Measurements from ENCODE around the gene NEK11.
A peak's percentile ranks its signal among the peaks of the same experiment; 100 is the strongest.

NEK11 gene

GRCh38 chr3:131072099-131072559 lies 45.5 kb downstream of the NEK11 start:
- no peak for TF ChIP-seq CTCF (conservative IDR thresholded peaks at IDR 0.05; ENCODE audit: low read length)
- peak; percentile 19 for DNase-seq (ENCODE audit: low read depth)
- H3K4me3 ChIP-seq (ENCODE audit: low read length), result no peak overlapping the region

- H3K4me3 ChIP-seq (ENCODE audit: low read length), result no peak overlapping the region
- peak; percentile 50 for DNase-seq (ENCODE audit: low read depth)
- no peak for TF ChIP-seq CTCF (conservative IDR thresholded peaks at IDR 0.05; ENCODE audit: low read length)
Observed at GRCh38 chr3:131072845-131073244, 46.2 kb downstream of the NEK11 start.

GRCh38 chr3:131075632-131076328 lies 49.1 kb downstream of the NEK11 start:
- DNase-seq (ENCODE audit: low read depth), result no peak
- no peak for TF ChIP-seq CTCF (conservative IDR thresholded peaks at IDR 0.05; ENCODE audit: low read length)
- H3K4me3 ChIP-seq (ENCODE audit: low read length), result no peak overlapping the region

- DNase-seq (ENCODE audit: low read depth), result no peak
Observed at GRCh38 chr3:131077904-131078303, 51.2 kb downstream of the NEK11 start.

GRCh38 chr3:131079086-131079485 lies 52.4 kb downstream of the NEK11 start:
- DNase-seq (ENCODE audit: low read depth), result no peak
- H3K4me3 ChIP-seq (ENCODE audit: low read length), result no peak overlapping the region
- TF ChIP-seq CTCF (conservative IDR thresholded peaks at IDR 0.05; ENCODE audit: low read length), result no peak

More at GRCh38 chr3:131077904-131078303, 51.2 kb downstream of the NEK11 start:
- no peak for TF ChIP-seq CTCF (conservative IDR thresholded peaks at IDR 0.05; ENCODE audit: low read length)
- no peak overlapping the region for H3K4me3 ChIP-seq (ENCODE audit: low read length)

- peak; percentile 56 for DNase-seq (ENCODE audit: low read depth)
- no peak for TF ChIP-seq CTCF (conservative IDR thresholded peaks at IDR 0.05; ENCODE audit: low read length)
- no peak overlapping the region for H3K4me3 ChIP-seq (ENCODE audit: low read length)
Observed at GRCh38 chr3:131081224-131081623, 54.5 kb downstream of the NEK11 start.

GRCh38 chr3:131082246-131082645 lies 55.6 kb downstream of the NEK11 start:
- no peak for TF ChIP-seq CTCF (conservative IDR thresholded peaks at IDR 0.05; ENCODE audit: low read length)
- no peak for DNase-seq (ENCODE audit: low read depth)
- H3K4me3 ChIP-seq (ENCODE audit: low read length), result no peak overlapping the region

Data from AG10803 (cell line).